Breast epithelium (tissue), 4 donors: ENCODE measurements around the gene RSPH3. TPM values are rescaled to one million over a fixed set of nuclear protein-coding genes. Genes with fewer than 3 reads are reported as not detected.
"Not testable (repeated sequence)": the region's sequence is repeated elsewhere in the genome, so short reads cannot be mapped to it uniquely, and the experiment has no call there.

ENCODE experiments used
- DNase-seq, 2 donors: peaks; one replicate each; pipeline ENCODE4 v3.0.0-alpha.2; 2019; ENCODE audit warnings: low spot score in 2 of 2
- H3K27ac ChIP-seq, 2 donors: fragments of 200-600 bp; sonication (generic) in 1 of 2; one replicate each; pipeline ENCODE4 v1.5.1; 2016 to 2019; ENCODE audit warnings: mild to moderate bottlenecking in 1 of 2
- H3K27me3 ChIP-seq, 2 donors: fragments of 200-600 bp; sonication (generic) in 1 of 2; one replicate each; pipeline versions ENCODE4 v1.5.1 to v1.6.0; 2017 to 2019; ENCODE audit warnings: control low read depth in 1 of 2, mild to moderate bottlenecking in 1 of 2
- H3K36me3 ChIP-seq: fragments of 200-600 bp; one replicate; pipeline ENCODE4 v1.5.1; 2019
- H3K4me1 ChIP-seq, 2 donors: fragments of 200-600 bp; sonication (generic); one replicate each; pipeline ENCODE4 v1.5.1; 2016 to 2019; ENCODE audit warnings: control low read depth in 1 of 2
- H3K4me3 ChIP-seq, 3 donors: fragments of 200-600 bp; sonication (generic); 1 replicate in 2 of 3; 2 replicates in 1 of 3; pipeline ENCODE4 v1.5.1; 2016 to 2019; ENCODE audit warnings: mild to moderate bottlenecking in 3 of 3, moderate library complexity in 2 of 3
- H3K9me3 ChIP-seq, 2 donors: fragments of 200-600 bp; sonication (generic) in 1 of 2; one replicate each; pipeline ENCODE4 v1.5.1; 2016 to 2019; ENCODE audit warnings: control low read depth in 1 of 2
- POLR2A ChIP-seq: fragments of 450-650 bp; IDR thresholded peaks from one replicate; pipeline ENCODE4 v1.6.1; 2016; ENCODE audit warnings: antibody characterized with exemption, mild to moderate bottlenecking, moderate library complexity
- POLR2AphosphoS5 ChIP-seq, 3 donors: sonication (generic); formaldehyde crosslinking; IDR thresholded peaks; one replicate each; pipeline ENCODE4 v1.6.1; 2017; ENCODE audit warnings: antibody characterized with exemption in 3 of 3
- intact Hi-C: fragments of 100-400 bp; cut with DNase I; formaldehyde crosslinking; loops from one replicate; pipeline ENCODE4 v1.15.1; 2023; ENCODE audit warnings: low total_unique reads
- total RNA-seq, 3 donors: library from RNA; depleted of rRNA; stranded (reverse); fragments of >200 nt; gene quantifications; one replicate each; pipeline ENCODE4 v1.1.0, GENCODE V29; 2016
- TF ChIP-seq, protein P1 (sequence below), 3 donors: fragments of 450-650 bp; IDR thresholded peaks; one replicate each; pipeline ENCODE4 v1.5.1; 2016 to 2017; ENCODE audit warnings: antibody characterized with exemption in 3 of 3, mild to moderate bottlenecking in 3 of 3, moderate library complexity in 3 of 3

Gene RSPH3
- total RNA-seq, 3 donors from 2014 or later = 9.4 to 14.9 (median 9.5) TPM

DNA sequence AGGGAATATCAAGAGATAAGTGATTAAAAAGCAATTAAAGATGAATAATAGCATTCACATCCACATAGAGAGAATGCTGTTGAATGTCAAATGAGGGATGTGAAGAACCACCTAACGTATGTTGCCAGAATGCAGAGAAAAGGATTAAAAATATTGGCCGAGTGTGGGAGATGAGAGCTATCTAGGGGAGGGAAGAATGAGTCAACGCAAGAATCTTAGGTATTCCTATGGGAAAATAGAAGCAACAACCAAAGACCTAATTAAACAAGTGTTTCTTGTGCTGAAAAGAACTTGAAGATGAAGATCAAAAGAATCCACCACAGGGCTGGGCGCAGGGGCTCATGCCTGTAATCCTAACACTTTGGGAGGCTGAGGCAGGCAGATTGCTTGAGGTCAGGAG lies 12.2 kb upstream of the RSPH3 start:
- no peaks in the 10 kb centered on the region for H3K36me3 ChIP-seq
- H3K4me1 ChIP-seq = no peaks in the 10 kb centered on the region
- H3K27me3 ChIP-seq = no peaks in the 10 kb centered on the region
- TF ChIP-seq POLR2A = no peak
- TF ChIP-seq POLR2AphosphoS5 (IDR thresholded peaks at IDR 0.05) = no peak
- TF ChIP-seq, protein P1, sequence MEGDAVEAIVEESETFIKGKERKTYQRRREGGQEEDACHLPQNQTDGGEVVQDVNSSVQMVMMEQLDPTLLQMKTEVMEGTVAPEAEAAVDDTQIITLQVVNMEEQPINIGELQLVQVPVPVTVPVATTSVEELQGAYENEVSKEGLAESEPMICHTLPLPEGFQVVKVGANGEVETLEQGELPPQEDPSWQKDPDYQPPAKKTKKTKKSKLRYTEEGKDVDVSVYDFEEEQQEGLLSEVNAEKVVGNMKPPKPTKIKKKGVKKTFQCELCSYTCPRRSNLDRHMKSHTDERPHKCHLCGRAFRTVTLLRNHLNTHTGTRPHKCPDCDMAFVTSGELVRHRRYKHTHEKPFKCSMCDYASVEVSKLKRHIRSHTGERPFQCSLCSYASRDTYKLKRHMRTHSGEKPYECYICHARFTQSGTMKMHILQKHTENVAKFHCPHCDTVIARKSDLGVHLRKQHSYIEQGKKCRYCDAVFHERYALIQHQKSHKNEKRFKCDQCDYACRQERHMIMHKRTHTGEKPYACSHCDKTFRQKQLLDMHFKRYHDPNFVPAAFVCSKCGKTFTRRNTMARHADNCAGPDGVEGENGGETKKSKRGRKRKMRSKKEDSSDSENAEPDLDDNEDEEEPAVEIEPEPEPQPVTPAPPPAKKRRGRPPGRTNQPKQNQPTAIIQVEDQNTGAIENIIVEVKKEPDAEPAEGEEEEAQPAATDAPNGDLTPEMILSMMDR (IDR thresholded peaks at IDR 0.05) = no peak
- peaks cover 0 to 3% of the 10 kb centered on the region in 2 donors for H3K9me3 ChIP-seq
- intact Hi-C loops = no loop called here
- no peak overlapping the region for H3K27ac ChIP-seq
- H3K4me3 ChIP-seq = no peak overlapping the region
- DNase-seq = no peak

DNA sequence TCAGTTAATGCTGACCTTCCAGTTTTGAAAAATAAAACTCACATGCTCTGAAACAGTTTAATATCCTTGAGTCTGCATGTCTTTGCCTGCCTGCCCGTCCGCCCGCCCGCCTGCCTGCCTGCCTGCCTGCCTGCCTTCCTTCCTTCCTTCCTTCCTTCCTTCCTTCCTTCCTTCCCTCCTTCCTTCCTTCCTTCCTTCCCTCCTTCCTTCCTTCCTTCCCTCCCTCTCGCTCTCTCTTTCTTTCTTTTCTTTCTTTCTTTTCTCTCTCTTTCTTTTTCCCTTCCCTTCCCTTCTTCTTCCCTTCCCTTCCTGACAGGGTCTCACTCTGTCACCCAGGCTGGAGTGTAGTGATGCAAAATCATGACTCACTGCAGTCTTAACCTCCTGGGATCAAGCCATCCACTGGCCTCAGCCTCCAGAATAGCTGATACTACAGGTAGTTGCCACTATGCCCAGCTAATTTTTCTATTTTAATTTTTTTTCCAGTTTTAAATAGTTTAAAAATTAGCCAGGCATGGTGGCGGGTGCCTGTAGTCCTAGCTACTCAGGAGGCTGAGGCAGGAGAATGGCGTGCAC lies 10.1 kb upstream of the RSPH3 start:
- H3K27me3 ChIP-seq, H3K4me3 ChIP-seq, H3K27ac ChIP-seq, intact Hi-C loops, H3K9me3 ChIP-seq, H3K36me3 ChIP-seq, DNase-seq, H3K4me1 ChIP-seq: not testable (repeated sequence)

DNA sequence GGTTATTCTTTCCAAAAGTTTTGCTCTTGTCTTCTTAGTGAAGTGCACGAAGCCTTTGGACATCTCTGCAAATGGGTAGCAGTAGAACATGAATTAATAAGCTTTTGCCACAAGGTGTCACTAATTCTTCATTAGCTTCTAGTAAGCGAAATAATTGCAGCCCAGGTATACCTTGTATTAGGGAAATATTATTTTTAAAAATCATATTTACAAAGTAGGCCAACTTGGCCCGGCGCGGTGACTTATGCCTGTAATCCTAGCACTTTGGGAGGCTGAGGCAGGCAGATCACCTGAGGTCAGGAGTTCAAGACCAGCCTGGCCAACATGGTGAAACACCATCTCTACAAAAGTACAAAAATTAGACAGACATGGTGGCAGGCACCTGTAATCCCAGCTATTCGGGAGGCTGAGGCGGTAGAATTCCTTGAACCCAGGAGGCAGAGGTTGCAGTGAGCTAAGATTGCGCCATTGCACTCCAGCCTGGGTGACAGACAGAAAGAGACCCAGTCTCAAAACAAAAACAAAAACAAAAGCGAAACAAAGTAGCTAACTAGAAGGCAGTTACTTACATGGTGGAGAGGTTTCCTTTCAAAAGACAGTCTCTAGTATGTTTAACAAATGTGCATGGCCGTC lies 8.8 kb upstream of the RSPH3 start:
- TF ChIP-seq POLR2A = no peak
- no peak for TF ChIP-seq POLR2AphosphoS5 (IDR thresholded peaks at IDR 0.05)
- TF ChIP-seq, protein P1 (IDR thresholded peaks at IDR 0.05) = peak in 2 of 3 donors; percentile 37 to 42
- Histone ChIP-seq H3K4me3 (no peak overlapping the region), H3K27ac (no peak overlapping the region), H3K4me1 (no peaks in the 10 kb centered on the region), H3K9me3 (no peaks in the 10 kb centered on the region), H3K27me3 (no peaks in the 10 kb centered on the region), H3K36me3 (no peaks in the 10 kb centered on the region)
- DNase-seq = no peak
- intact Hi-C loops = no loop called here

DNA sequence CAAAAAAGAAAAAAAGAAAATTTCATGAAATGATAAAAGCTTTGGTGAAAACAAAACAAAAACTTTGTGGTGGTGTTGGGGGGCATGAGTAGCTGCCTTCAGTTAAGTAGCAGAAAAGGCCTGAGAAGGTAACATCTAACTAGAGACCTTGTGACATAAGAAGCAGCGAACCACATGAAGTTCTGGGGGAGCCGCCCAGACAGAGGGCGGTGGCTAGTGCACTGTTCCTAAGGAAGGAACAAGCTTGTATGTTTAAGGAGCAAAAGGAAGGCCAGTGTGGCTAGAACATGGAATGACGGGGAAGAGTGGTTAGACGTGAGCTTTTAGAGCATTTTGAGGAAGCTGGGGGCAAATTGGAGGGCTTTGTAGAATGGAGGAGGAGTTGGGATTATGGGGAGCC lies 7.5 kb upstream of the RSPH3 start:
- Histone ChIP-seq H3K27ac (no peak overlapping the region), H3K27me3 (no peaks in the 10 kb centered on the region), H3K4me3 (no peak overlapping the region), H3K4me1 (no peaks in the 10 kb centered on the region), H3K36me3 (no peaks in the 10 kb centered on the region), H3K9me3 (no peaks in the 10 kb centered on the region)
- DNase-seq = no peak
- intact Hi-C loops = no loop called here
- no peak for TF ChIP-seq POLR2AphosphoS5 (IDR thresholded peaks at IDR 0.05)
- TF ChIP-seq, protein P1 (IDR thresholded peaks at IDR 0.05) = no peak
- TF ChIP-seq POLR2A = no peak

DNA sequence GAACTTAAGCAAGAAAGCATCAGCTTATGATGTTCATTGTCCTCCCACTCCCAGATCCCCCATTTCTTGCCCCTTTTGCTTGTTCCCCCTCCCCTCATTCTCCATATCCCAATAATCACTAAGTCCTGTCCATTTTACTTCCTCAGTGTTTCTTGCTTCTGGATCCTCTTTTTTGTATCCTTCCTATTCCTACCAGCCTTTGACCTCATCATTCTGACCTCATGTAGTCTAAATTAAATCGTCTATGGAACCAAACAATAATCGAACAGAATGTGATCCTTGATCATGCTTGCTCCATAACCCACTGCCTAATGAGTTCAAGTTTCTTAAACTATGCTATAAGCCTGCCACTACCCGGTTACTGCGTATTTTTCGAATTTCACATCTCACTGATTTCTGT lies 5.4 kb upstream of the RSPH3 start:
- H3K9me3 ChIP-seq = no peaks in the 10 kb centered on the region
- TF ChIP-seq POLR2A (no peak), POLR2AphosphoS5 (IDR thresholded peaks at IDR 0.05) (no peak)
- TF ChIP-seq, protein P1 (IDR thresholded peaks at IDR 0.05) = no peak
- H3K4me3 ChIP-seq = no peak overlapping the region
- H3K36me3 ChIP-seq = no peaks in the 10 kb centered on the region
- no peak overlapping the region for H3K27ac ChIP-seq
- no peak for DNase-seq
- H3K27me3 ChIP-seq = no peaks in the 10 kb centered on the region
- intact Hi-C loops = no loop called here
- H3K4me1 ChIP-seq = no peaks in the 10 kb centered on the region
